Neural cell (in vitro differentiated cells): ENCODE measurements around the gene SELENOI. TPM values are rescaled to one million over a fixed set of nuclear protein-coding genes. Genes with fewer than 3 reads are reported as not detected.

Experiments used
- H2AFZ ChIP-seq: fragments of 200-600, 300-800 bp; sonication (generic), shearing (Covaris generic); 2 replicates; pipeline ENCODE4 v1.6.0; 2014; ENCODE audit warnings: low read depth, mild to moderate bottlenecking, antibody characterized with exemption, low read length, moderate library complexity
- H3F3A ChIP-seq: fragments of 200-600 bp; shearing (Covaris generic); 2 replicates; pipeline ENCODE4 v1.6.1; 2016; ENCODE audit warnings: mild to moderate bottlenecking, moderate library complexity, mixed read lengths, antibody characterized with exemption, low read length; ENCODE audit not compliant: insufficient read depth, poor library complexity, severe bottlenecking
- H3K27ac ChIP-seq: fragments of 200-600, 300-800 bp; sonication (generic), shearing (Covaris generic); 2 replicates; pipeline ENCODE4 v1.5.1; 2014; ENCODE audit warnings: mild to moderate bottlenecking, low read length, moderate library complexity
- H3K27me3 ChIP-seq: fragments of 300-800, 200-600 bp; sonication (generic), shearing (Covaris generic); 2 replicates; pipeline ENCODE4 v1.6.0; 2014; ENCODE audit warnings: mild to moderate bottlenecking, low read depth, low read length, moderate library complexity; ENCODE audit not compliant: insufficient read depth
- H3K36me3 ChIP-seq: fragments of 300-800, 200-600 bp; sonication (generic), shearing (Covaris generic); 2 replicates; pipeline ENCODE4 v1.5.1; 2014; ENCODE audit warnings: mild to moderate bottlenecking, antibody characterized with exemption, low read length, moderate library complexity; ENCODE audit not compliant: insufficient read depth
- H3K4me2 ChIP-seq: fragments of 300-800, 200-600 bp; sonication (generic), shearing (Covaris generic); 2 replicates; pipeline ENCODE4 v1.6.0; 2014; ENCODE audit warnings: mild to moderate bottlenecking, low read length
- H3K4me3 ChIP-seq: fragments of 300-800, 200-600 bp; sonication (generic), shearing (Covaris generic); 2 replicates; pipeline ENCODE4 v1.5.1; 2014; ENCODE audit warnings: mild to moderate bottlenecking, low read length, moderate library complexity
- H3K79me2 ChIP-seq: fragments of 200-600 bp; shearing (Covaris generic); replicated peaks from 2 replicates; pipeline ENCODE4 v1.6.0; 2014; ENCODE audit warnings: mild to moderate bottlenecking, low read length, moderate library complexity; ENCODE audit not compliant: insufficient read depth
- H3K9ac ChIP-seq: fragments of 300-800, 200-600 bp; sonication (generic), shearing (Covaris generic); 2 replicates; pipeline ENCODE4 v1.6.1; 2016; ENCODE audit warnings: mild to moderate bottlenecking, low read length, mixed read lengths
- H3K9me2 ChIP-seq: fragments of 200-600 bp; shearing (Covaris generic); 2 replicates; pipeline ENCODE4 v1.6.1; 2016; ENCODE audit warnings: mild to moderate bottlenecking, low read length, mixed read lengths; ENCODE audit not compliant: insufficient read depth
- H3K9me3 ChIP-seq: fragments of 200-600, 300-800 bp; sonication (generic), shearing (Covaris generic); 2 replicates; pipeline ENCODE4 v1.6.1; 2016; ENCODE audit warnings: mild to moderate bottlenecking, mixed run types, low read length, moderate library complexity, mixed read lengths
- H4K20me1 ChIP-seq: fragments of 200-600 bp; shearing (Covaris generic); 2 replicates; pipeline ENCODE4 v1.6.1; 2016; ENCODE audit warnings: mild to moderate bottlenecking, mixed run types; ENCODE audit not compliant: insufficient read depth
- CTCF ChIP-seq: fragments of 450-650 bp; IDR thresholded peaks from 2 replicates; pipeline ENCODE4 v1.5.1; 2014; ENCODE audit warnings: antibody characterized with exemption, mild to moderate bottlenecking, moderate library complexity; ENCODE audit not compliant: poor library complexity, severe bottlenecking
- EP300 ChIP-seq: fragments of 450-650 bp; conservative IDR thresholded peaks from 2 replicates; pipeline ENCODE4 v1.6.1; 2014; ENCODE audit warnings: antibody characterized with exemption, mild to moderate bottlenecking, moderate library complexity; ENCODE audit not compliant: poor library complexity, severe bottlenecking
- EZH2 ChIP-seq: fragments of 200-600, 300-800 bp; shearing (Covaris generic), sonication (generic); IDR thresholded peaks from 2 replicates; pipeline ENCODE4 v1.6.1; 2014; ENCODE audit warnings: antibody characterized with exemption, low read length, borderline replicate concordance, mild to moderate bottlenecking; ENCODE audit not compliant: insufficient read depth, poor library complexity, severe bottlenecking
- MXI1 ChIP-seq: fragments of 450-650 bp; conservative IDR thresholded peaks from 2 replicates; pipeline ENCODE4 v1.6.1; 2014; ENCODE audit warnings: antibody characterized with exemption, mild to moderate bottlenecking; ENCODE audit not compliant: poor library complexity, severe bottlenecking
- POLR2AphosphoS5 ChIP-seq: IDR thresholded peaks from 2 replicates; pipeline ENCODE4 v1.6.1; 2012
- RAD21 ChIP-seq: fragments of 450-650 bp; conservative IDR thresholded peaks from 2 replicates; pipeline ENCODE4 v1.6.1; 2014; ENCODE audit warnings: antibody characterized with exemption, mild to moderate bottlenecking, moderate library complexity
- REST ChIP-seq: IDR thresholded peaks from 2 replicates; pipeline ENCODE4 v1.6.1; 2012; ENCODE audit warnings: borderline replicate concordance
- SMC3 ChIP-seq: fragments of 450-650 bp; conservative IDR thresholded peaks from 2 replicates; pipeline ENCODE4 v1.6.1; 2014; ENCODE audit warnings: antibody characterized with exemption, mild to moderate bottlenecking, moderate library complexity; ENCODE audit not compliant: poor library complexity
- TAF1 ChIP-seq: IDR thresholded peaks from 2 replicates; pipeline ENCODE4 v1.6.1; 2012; ENCODE audit warnings: low read depth
- polyA plus RNA-seq: library from polyadenylated mRNA; depleted of rRNA; stranded (reverse); fragments of >200 nt; gene quantifications from 2 replicates; pipeline ENCODE4 v1.2.3, GENCODE V29; 2014

Gene SELENOI
- polyA plus RNA-seq, 1 donor from 2014 or later, result 25.2 TPM

GRCh38 chr2:26299471-26300101, 46.4 kb upstream of the SELENOI start:
- Histone ChIP-seq H2AFZ (no peak overlapping the region), H3K4me3 (peak overlapping the region; percentile 40), H3K27ac (no peak overlapping the region), H3K27me3 (no peaks in the 10 kb centered on the region), H3K9ac (no peak overlapping the region), H3K36me3 (no peaks in the 10 kb centered on the region), H3K79me2 (no peaks in the 10 kb centered on the region), H3K9me3 (no peaks in the 10 kb centered on the region), H3K9me2 (no peaks in the 10 kb centered on the region), H3K4me2 (no peak overlapping the region), H3F3A (no peaks in the 10 kb centered on the region), H4K20me1 (no peaks in the 10 kb centered on the region)
- TF ChIP-seq RAD21 (no peak), EZH2 (no peak), POLR2AphosphoS5 (no peak), EP300 (no peak), REST (no peak), MXI1 (no peak), SMC3 (no peak), CTCF (no peak), TAF1 (no peak)

GRCh38 chr2:26300234-26300925, 45.6 kb upstream of the SELENOI start:
- Histone ChIP-seq H3K27me3 (no peaks in the 10 kb centered on the region), H3K79me2 (no peaks in the 10 kb centered on the region), H3K4me2 (no peak overlapping the region), H3K9me3 (no peaks in the 10 kb centered on the region), H4K20me1 (no peaks in the 10 kb centered on the region), H3K9ac (no peak overlapping the region), H3K27ac (no peak overlapping the region), H2AFZ (no peak overlapping the region), H3K4me3 (peak overlapping the region; percentile 40), H3F3A (no peaks in the 10 kb centered on the region), H3K36me3 (no peaks in the 10 kb centered on the region), H3K9me2 (no peaks in the 10 kb centered on the region)
- TF ChIP-seq RAD21 (no peak), CTCF (no peak), SMC3 (no peak), REST (no peak), EP300 (no peak), POLR2AphosphoS5 (no peak), EZH2 (no peak), TAF1 (no peak), MXI1 (no peak)
